HG03066 (cell line): Measurements from ENCODE around the gene KL.
A peak's percentile ranks its signal among the peaks of the same experiment; 100 is the strongest.

Experiments used
- ATAC-seq: cut with Tn5 transposase; IDR thresholded peaks from one replicate; pipeline ENCODE4 v1.9.1; 2021; ENCODE audit warnings: low read depth; ENCODE audit not compliant: unreplicated experiment

Gene KL

GRCh38 chr13:33109271-33109697 is 93.1 kb downstream of the KL start:
- no peak for ATAC-seq

- ATAC-seq, result no peak
These were observed 93.6 kb downstream of the KL start for GRCh38 chr13:33109801-33110200.

GRCh38 chr13:33110386-33110712 is 94.1 kb downstream of the KL start:
- no peak for ATAC-seq

GRCh38 chr13:33110713-33111413 is 94.6 kb downstream of the KL start:
- ATAC-seq, result peak; percentile 41

GRCh38 chr13:33111414-33112110 is 95.3 kb downstream of the KL start:
- no peak for ATAC-seq

- no peak for ATAC-seq
These were observed 96.5 kb downstream of the KL start for GRCh38 chr13:33112766-33113165.

GRCh38 chr13:33114146-33114545 is 97.9 kb downstream of the KL start:
- no peak for ATAC-seq

- ATAC-seq, result no peak
These were observed 99.1 kb downstream of the KL start for GRCh38 chr13:33115274-33115673.
